Motor neuron (in vitro differentiated cells): ENCODE data around the gene MEA1. TPM values are rescaled to one million over a fixed set of nuclear protein-coding genes. Genes with fewer than 3 reads are reported as not detected.
"Not testable (repeated sequence)": the region's sequence is repeated elsewhere in the genome, so short reads cannot be mapped to it uniquely, and the experiment has no call there.

Experiments
- ATAC-seq, 8 experiments: fragments of 200-7000 bp; cut with Tn5 transposase; replicated peaks in 6 of 8; 2 replicates each; pipeline ENCODE4 v1.8.0; 2021; ENCODE audit warnings: mild to moderate bottlenecking in 8 of 8, moderate library complexity in 8 of 8
- H3K27ac ChIP-seq, 2 donors: fragments of 250-450 bp; sonication (Bioruptor Pico); 2 replicates each; pipeline ENCODE4 v1.9.0; 2021; ENCODE audit warnings: antibody characterized with exemption in 2 of 2, mild to moderate bottlenecking in 2 of 2, moderate library complexity in 1 of 2
- H3K4me1 ChIP-seq, 2 donors: fragments of 250-450 bp; sonication (Bioruptor Pico); replicated peaks in 1 of 2; 2 replicates each; pipeline ENCODE4 v1.6.1; 2021; ENCODE audit warnings: antibody characterized with exemption in 2 of 2, mild to moderate bottlenecking in 2 of 2, moderate library complexity in 1 of 2
- H3K4me3 ChIP-seq, 5 donors: fragments of 250-450 bp; sonication (Bioruptor Pico); 2 replicates each; pipeline ENCODE4 v1.9.0; 2021; ENCODE audit warnings: antibody characterized with exemption in 5 of 5, mild to moderate bottlenecking in 5 of 5, moderate library complexity in 4 of 5
- WGBS, 10 experiments: fragments of 450-650 bp; shearing (Covaris generic); methylation state at CpG; one replicate each; pipeline ENCODE4 v1.0.0; 2022; 5-methylcytosine and 5-hydroxymethylcytosine counted together
- in situ Hi-C, 9 experiments: fragments of 400-800 bp; cut with MboI; loops; one replicate each; pipeline ENCODE4 v1.15.0; 2021; ENCODE audit warnings: low sequenced_read_pairs in 9 of 9, low pct_unique_long_range_greater_than_20kb in 2 of 9; ENCODE audit not compliant: unreplicated experiment in 9 of 9
- total RNA-seq, 8 experiments: library from RNA; unstranded; fragments of 300-600 nt; gene quantifications; 2 replicates each; pipeline versions ENCODE4 v1.2.3 to v1.2.4, GENCODE V29; 2022

MEA1 gene
- total RNA-seq, 8 experiments from 2014 or later = 47.7 to 111 (median 72.7) TPM

- no peak overlapping the region for H3K27ac ChIP-seq
- in situ Hi-C loops = loop anchor here in 1 of 9 experiments (25.0 kb wide), 1 partner anchor 104 kb away; the partner anchor contains the start of gene PTCRA
- no peak overlapping the region for H3K4me3 ChIP-seq
- 33 to 100% (median 93%) methylated on average over 1 to 4 of the region's 7 CpGs; no CpG with 5 or more reads in 3 of the 10 experiments for WGBS, 10 experiments
- peaks cover 15 to 18% of the 10 kb centered on the region in 2 donors for H3K4me1 ChIP-seq
- ATAC-seq = no peak
These were observed 2.6 kb upstream of the MEA1 start for GRCh38 chr6:43016176-43016942.

DNA sequence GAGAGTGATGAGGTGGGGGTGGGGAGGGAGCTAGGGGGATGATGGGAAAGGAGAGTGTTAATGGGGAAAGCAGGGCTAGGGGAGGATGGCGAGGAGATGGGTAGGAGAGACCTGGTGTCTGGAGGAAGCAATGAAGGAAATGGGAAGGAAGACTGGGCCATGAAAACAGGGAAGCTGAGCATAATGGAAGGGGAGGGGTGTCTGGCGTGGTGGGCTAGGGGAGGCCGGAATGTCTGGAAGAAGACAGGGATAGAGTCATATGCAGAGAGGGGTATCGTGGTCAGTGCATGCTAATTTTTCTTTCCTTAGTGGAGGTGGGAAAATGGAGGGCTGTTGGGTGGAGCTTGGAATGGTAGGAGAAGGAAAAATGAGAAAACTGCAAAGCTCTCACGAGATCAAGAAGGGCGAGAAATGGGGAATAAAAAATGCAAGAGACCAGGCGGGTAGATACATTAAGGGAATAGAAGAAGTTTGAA is 726 bp upstream of the MEA1 start:
- ATAC-seq = peak in 4 of 8 experiments; percentile 0 to 15 (median 6)
- Histone ChIP-seq H3K27ac (peak overlapping the region; percentile 72 to 74), H3K4me3 (peak overlapping the region; percentile 43 to 93 (median 70)), H3K4me1 (peaks cover 6 to 11% of the 10 kb centered on the region in 2 donors)
- in situ Hi-C loops = loop anchor here in 1 of 9 experiments (25.0 kb wide), 1 partner anchor 102 kb away; the partner anchor contains the start of gene PTCRA
- 0 to 4% (median 0%) methylated on average over 1 to 6 of the region's 7 CpGs for WGBS, 10 experiments

DNA sequence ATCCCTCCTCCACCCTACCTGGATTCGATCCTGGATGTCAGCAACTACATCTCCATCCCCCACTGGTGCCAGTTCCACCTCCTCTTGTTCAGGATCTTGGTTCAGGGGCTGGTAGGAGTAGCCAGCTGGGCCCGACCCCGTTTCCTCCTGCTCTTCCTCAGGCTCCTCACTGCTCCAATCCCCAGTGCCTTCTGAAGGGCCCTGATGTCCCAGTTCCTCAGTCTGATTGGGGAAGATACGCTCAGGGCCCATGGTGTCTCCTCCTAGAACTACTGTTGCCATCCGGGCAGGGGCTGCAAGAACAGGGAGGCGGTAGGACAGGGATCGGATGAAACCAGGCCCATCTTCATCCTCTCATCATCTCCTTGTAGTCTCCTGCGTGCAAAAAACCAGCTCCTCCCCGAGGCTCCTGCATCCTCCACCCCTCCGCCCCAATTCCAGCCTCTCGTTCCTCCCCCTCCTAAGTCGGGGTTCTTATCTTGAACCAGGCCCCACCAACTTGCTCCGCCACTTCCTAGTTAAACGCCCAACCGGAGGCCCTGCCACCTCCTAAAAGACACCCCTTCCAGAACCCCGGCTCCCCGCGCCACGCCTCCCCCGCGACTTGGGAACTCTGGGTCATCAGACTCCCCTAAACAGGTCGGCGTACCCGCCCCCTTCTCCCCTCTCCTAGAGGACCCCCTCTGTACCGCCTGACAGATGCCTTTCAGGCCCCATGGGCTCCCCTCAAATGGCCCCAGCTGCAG is 476 bp downstream of the MEA1 start:
- 0 to 25% (median 4%) methylated on average over 1 to 7 of the region's 25 CpGs; no CpG with 5 or more reads in 6 of the 10 experiments for WGBS, 10 experiments
- ATAC-seq = peak in 3 of 8 experiments; percentile 11 to 36 (median 27)
- peak overlapping the region; percentile 59 to 93 (median 70) for H3K4me3 ChIP-seq
- in situ Hi-C loops = loop anchor here in 1 of 9 experiments (25.0 kb wide), 1 partner anchor 101 kb away; the partner anchor contains the start of gene PTCRA
- peaks cover 6 to 11% of the 10 kb centered on the region in 2 donors for H3K4me1 ChIP-seq
- H3K27ac ChIP-seq = peak overlapping the region; percentile 3 to 67

DNA sequence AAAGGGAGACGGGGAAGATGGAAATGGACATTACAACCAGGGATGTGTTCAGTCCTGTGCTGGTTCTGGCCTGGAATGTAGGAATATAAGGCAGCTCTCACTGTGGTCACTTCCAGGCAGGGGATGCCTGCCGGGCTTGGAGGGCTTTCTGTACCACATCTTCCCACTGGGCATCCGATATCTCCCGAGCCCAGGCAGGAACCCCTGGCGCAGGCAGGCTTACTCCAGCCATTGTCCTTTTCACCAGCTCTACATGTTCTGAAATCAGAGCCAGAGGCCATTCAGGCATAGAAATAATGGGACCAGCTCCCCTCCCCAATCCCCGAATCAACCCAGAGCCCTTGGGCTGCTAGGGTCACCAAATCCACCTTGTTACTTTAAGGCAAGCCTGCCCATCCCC is 1.4 kb downstream of the MEA1 start:
- ATAC-seq = no peak
- peak overlapping the region in 3 of 5 donors; percentile 69 to 93 (median 70) for H3K4me3 ChIP-seq
- H3K4me1 ChIP-seq = peaks cover 6 to 11% of the 10 kb centered on the region in 2 donors
- in situ Hi-C loops = loop anchor here in 1 of 9 experiments (25.0 kb wide), 1 partner anchor 100 kb away; the partner anchor contains the start of gene PTCRA
- WGBS, 10 experiments = 67 to 90% methylated on average over 1 to 6 of the region's 6 CpGs; no CpG with 5 or more reads in 8 of the 10 experiments
- no peak overlapping the region for H3K27ac ChIP-seq

GRCh38 chr6:43011207-43011606 is 2.5 kb downstream of the MEA1 start:
- no peak for ATAC-seq
- peaks cover 6 to 11% of the 10 kb centered on the region in 2 donors for H3K4me1 ChIP-seq
- 80 to 91% (median 83%) methylated on average over 1 to 6 of the region's 6 CpGs; no CpG with 5 or more reads in 7 of the 10 experiments for WGBS, 10 experiments
- in situ Hi-C loops = loop anchor here in 1 of 9 experiments (25.0 kb wide), 1 partner anchor 99 kb away; the partner anchor contains the start of gene PTCRA
- H3K4me3 ChIP-seq = no peak overlapping the region
- no peak overlapping the region for H3K27ac ChIP-seq

DNA sequence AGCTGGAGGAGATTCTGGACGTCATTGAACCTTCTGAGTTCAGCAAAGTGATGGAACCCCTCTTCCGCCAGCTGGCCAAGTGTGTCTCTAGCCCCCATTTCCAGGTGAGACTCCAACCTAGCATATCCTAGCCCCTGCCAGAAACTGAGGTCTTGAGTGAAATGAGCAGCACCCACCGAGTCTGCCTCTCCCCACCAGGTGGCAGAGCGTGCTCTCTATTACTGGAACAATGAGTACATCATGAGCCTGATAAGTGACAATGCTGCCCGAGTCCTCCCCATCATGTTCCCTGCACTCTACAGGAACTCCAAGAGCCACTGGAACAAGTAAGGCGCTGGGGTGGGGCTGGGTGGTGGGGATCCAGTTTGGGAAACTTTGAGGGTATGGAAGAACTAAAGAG is 4.6 kb downstream of the MEA1 start:
- H3K4me3 ChIP-seq = no peak overlapping the region
- no peak overlapping the region for H3K27ac ChIP-seq
- WGBS, 10 experiments = 51 to 100% (median 78%) methylated on average over 1 to 5 of the region's 6 CpGs; no CpG with 5 or more reads in 4 of the 10 experiments
- in situ Hi-C loops = loop anchor here in 1 of 9 experiments (25.0 kb wide), 1 partner anchor 97 kb away; the partner anchor contains the start of gene PTCRA
- no peak for ATAC-seq
- peaks cover 4 to 6% of the 10 kb centered on the region in 2 donors for H3K4me1 ChIP-seq

DNA sequence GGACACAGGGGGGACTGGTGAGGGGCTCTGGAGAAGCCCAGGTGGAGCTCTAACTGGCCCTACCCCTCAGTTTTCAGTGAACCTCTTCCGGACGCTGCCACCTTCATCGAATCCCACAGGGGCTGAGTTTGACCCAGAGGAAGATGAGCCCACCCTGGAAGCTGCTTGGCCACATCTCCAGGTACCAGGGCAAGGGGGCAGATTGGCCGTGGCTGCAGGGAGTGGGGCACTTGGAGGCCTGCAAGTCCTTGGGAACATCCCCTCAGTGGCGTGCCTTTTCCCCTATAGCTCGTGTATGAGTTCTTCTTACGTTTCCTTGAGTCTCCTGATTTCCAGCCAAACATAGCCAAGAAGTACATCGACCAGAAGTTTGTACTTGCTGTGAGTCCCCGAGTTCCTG is 6.6 kb downstream of the MEA1 start:
- WGBS, 10 experiments = 82 to 100% (median 92%) methylated on average over 3 to 6 of the region's 9 CpGs; no CpG with 5 or more reads in 3 of the 10 experiments
- H3K4me3 ChIP-seq = no peak overlapping the region
- no peak for ATAC-seq
- in situ Hi-C loops = loop anchor here in 1 of 9 experiments (25.0 kb wide), 1 partner anchor 95 kb away; the partner anchor contains the start of gene PTCRA
- H3K27ac ChIP-seq = peak overlapping the region in 1 of 2 donors; percentile 49
- no peaks in the 10 kb centered on the region for H3K4me1 ChIP-seq

DNA sequence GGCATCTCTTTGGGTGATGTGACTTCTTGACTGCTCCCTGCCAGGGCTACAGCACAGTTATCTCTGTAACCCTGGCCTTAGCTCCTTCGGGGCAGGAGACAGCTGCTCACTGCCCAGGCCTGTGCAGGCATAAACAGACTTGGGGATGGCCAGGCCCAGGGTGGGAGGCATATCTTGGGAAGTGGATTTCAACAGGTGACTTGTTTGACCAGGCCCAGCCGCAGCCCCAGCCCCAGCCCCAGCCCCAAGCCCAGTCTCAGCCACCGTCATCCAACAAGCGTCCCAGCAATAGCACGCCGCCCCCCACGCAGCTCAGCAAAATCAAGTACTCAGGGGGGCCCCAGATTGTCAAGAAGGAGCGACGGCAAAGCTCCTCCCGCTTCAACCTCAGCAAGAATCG is 7.5 kb downstream of the MEA1 start:
- Histone ChIP-seq H3K4me1 (no peaks in the 10 kb centered on the region), H3K27ac (no peak overlapping the region), H3K4me3 (no peak overlapping the region)
- no peak for ATAC-seq
- WGBS, 10 experiments = 84 to 100% (median 89%) methylated on average over 1 to 5 of the region's 11 CpGs; no CpG with 5 or more reads in 7 of the 10 experiments
- in situ Hi-C loops = loop anchor here in 1 of 9 experiments (25.0 kb wide), 1 partner anchor 94 kb away; the partner anchor contains the start of gene PTCRA

GRCh38 chr6:43005844-43006243 is 7.9 kb downstream of the MEA1 start:
- Histone ChIP-seq H3K27ac (no peak overlapping the region), H3K4me3 (no peak overlapping the region), H3K4me1 (no peaks in the 10 kb centered on the region)
- in situ Hi-C loops = loop anchor here in 1 of 9 experiments (25.0 kb wide), 1 partner anchor 94 kb away; the partner anchor contains the start of gene PTCRA
- ATAC-seq = no peak
- WGBS, 10 experiments = 57 to 100% (median 92%) methylated on average over 1 to 5 of the region's 5 CpGs; no CpG with 5 or more reads in 3 of the 10 experiments

- ATAC-seq = no peak
- Histone ChIP-seq H3K4me1 (no peaks in the 10 kb centered on the region), H3K4me3 (no peak overlapping the region), H3K27ac (no peak overlapping the region)
- in situ Hi-C loops = loop anchor here in 1 of 9 experiments (25.0 kb wide), 1 partner anchor 90 kb away; the partner anchor contains the start of gene PTCRA
- 82 to 100% (median 95%) methylated on average over 1 to 7 of the region's 8 CpGs; no CpG with 5 or more reads in 1 of the 10 experiments for WGBS, 10 experiments
These were observed 11.9 kb downstream of the MEA1 start for GRCh38 chr6:43001843-43002242.

DNA sequence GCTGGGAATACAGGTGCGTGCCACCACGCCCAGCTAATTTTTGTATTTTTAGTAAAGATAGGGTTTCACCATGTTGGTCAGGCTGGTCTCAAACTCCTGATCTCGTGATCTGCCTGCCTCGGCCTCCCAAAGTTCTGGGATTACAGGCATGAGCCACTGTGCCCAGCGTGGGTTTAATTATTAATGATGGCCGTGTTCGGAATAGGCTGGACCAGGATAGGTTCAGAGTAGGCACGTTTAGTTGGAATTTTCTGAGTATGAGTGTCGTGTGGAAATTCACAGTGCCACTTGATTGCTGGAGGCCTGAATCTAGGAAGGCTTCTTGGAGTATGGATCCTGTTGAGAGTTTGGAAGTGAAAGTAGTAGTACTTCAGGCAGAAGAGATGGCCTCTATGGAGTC is 15.5 kb downstream of the MEA1 start:
- WGBS, 10 experiments = 93 to 100% (median 96%) methylated on average over 3 to 7 of the region's 9 CpGs; no CpG with 5 or more reads in 6 of the 10 experiments
- in situ Hi-C loops, ATAC-seq: not testable (repeated sequence)

DNA sequence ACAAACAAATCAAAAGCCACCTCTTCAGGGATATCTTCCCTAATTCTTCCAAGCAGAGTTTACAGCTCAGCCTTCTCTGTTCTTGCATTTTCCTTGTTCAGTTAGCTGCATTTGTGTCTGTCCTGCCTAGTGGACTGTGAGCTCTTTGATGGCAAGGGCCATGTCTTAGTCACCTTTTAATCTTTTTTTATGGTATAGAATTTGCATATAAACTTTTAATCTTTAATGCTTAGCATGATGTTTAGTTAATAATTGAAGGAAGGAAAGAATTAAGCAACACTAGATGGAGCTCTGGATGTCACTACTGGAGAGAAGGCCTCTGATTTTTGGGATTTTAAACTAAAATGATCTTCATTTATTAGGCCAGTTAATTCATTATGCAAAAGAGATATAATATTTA is 17.2 kb downstream of the MEA1 start:
- in situ Hi-C loops = no loop called here
- no peak overlapping the region for H3K4me3 ChIP-seq
- no peak for ATAC-seq
- no peak overlapping the region for H3K27ac ChIP-seq
- H3K4me1 ChIP-seq = no peaks in the 10 kb centered on the region

More for the DNA sequence above, 15.5 kb downstream of the MEA1 start:
- not testable (repeated sequence) for H3K4me3 ChIP-seq, H3K4me1 ChIP-seq, H3K27ac ChIP-seq
